Neuronal stem cell (in vitro differentiated cells): Measurements from ENCODE around the gene SBSN.
A peak's percentile ranks its signal among the peaks of the same experiment; 100 is the strongest.

Source experiments
- DNase-seq: peaks from one replicate; pipeline ENCODE4 v3.0.0-alpha.2; 2013; ENCODE audit warnings: low spot score
- H2AFZ ChIP-seq: one replicate; pipeline ENCODE4 v1.6.1; 2013; ENCODE audit warnings: mild to moderate bottlenecking, low read length, inconsistent platforms
- H2AK5ac ChIP-seq: 2 replicates; pipeline ENCODE4 v1.6.1; 2013; ENCODE audit warnings: low read depth, mild to moderate bottlenecking, inconsistent platforms, low read length, moderate library complexity, mixed read lengths
- H2BK120ac ChIP-seq: 2 replicates; pipeline ENCODE4 v1.6.1; 2013; ENCODE audit warnings: low read depth, mild to moderate bottlenecking, inconsistent platforms, low read length, moderate library complexity, mixed read lengths
- H2BK12ac ChIP-seq: one replicate; pipeline ENCODE4 v1.6.1; 2013; ENCODE audit warnings: low read length, inconsistent platforms
- H2BK15ac ChIP-seq: 2 replicates; pipeline ENCODE4 v1.6.1; 2013; ENCODE audit warnings: mild to moderate bottlenecking, low read length, inconsistent platforms, mixed read lengths
- H2BK5ac ChIP-seq: one replicate; pipeline ENCODE4 v1.6.1; 2013; ENCODE audit warnings: inconsistent platforms, mild to moderate bottlenecking, low read length, moderate library complexity
- H3K14ac ChIP-seq: one replicate; pipeline ENCODE4 v1.6.1; 2013; ENCODE audit warnings: low read length, inconsistent platforms
- H3K18ac ChIP-seq: 2 replicates; pipeline ENCODE4 v1.6.1; 2013; ENCODE audit warnings: low read length, inconsistent platforms
- H3K23ac ChIP-seq: 2 replicates; pipeline ENCODE4 v1.6.1; 2013; ENCODE audit warnings: low read depth, mild to moderate bottlenecking, mixed read lengths, low read length, inconsistent platforms; ENCODE audit not compliant: poor library complexity
- H3K27ac ChIP-seq: replicated peaks from 3 replicates; pipeline ENCODE4 v1.5.1; 2013; ENCODE audit warnings: low read length, inconsistent platforms
- H3K27me3 ChIP-seq, 3 experiments: 2 replicates each; pipeline ENCODE4 v1.6.1; 2013; ENCODE audit warnings: low read length in 3 of 3, mild to moderate bottlenecking in 2 of 3, inconsistent platforms in 1 of 3, low read depth in 1 of 3, mixed read lengths in 1 of 3, moderate library complexity in 1 of 3; ENCODE audit not compliant: control insufficient read depth in 3 of 3, insufficient read depth in 3 of 3
- H3K36me3 ChIP-seq, 2 donors: replicated peaks in 1 of 2; 2 replicates each; pipeline ENCODE4 v1.6.1; 2013; ENCODE audit warnings: low read length in 2 of 2; ENCODE audit not compliant: control insufficient read depth in 2 of 2, insufficient read depth in 2 of 2
- H3K4ac ChIP-seq: 2 replicates; pipeline ENCODE4 v1.6.1; 2013; ENCODE audit warnings: inconsistent platforms, mild to moderate bottlenecking, low read length, moderate library complexity
- H3K4me1 ChIP-seq, 2 donors: 1 replicate in 1 of 2; 2 replicates in 1 of 2; pipeline ENCODE4 v1.6.1; 2013; ENCODE audit warnings: low read length in 2 of 2, low read depth in 1 of 2; ENCODE audit not compliant: control insufficient read depth in 2 of 2, insufficient read depth in 1 of 2
- H3K4me2 ChIP-seq: one replicate; pipeline ENCODE4 v1.6.1; 2013; ENCODE audit warnings: mild to moderate bottlenecking, low read length, inconsistent platforms; ENCODE audit not compliant: insufficient read depth, poor library complexity, severe bottlenecking
- H3K4me3 ChIP-seq, 2 donors: 2 replicates each; pipeline ENCODE4 v1.5.1; 2013; ENCODE audit warnings: low read length in 2 of 2, mild to moderate bottlenecking in 2 of 2, inconsistent platforms in 1 of 2, moderate library complexity in 1 of 2
- H3K79me1 ChIP-seq: one replicate; pipeline ENCODE4 v1.6.1; 2013; ENCODE audit warnings: low read depth, mild to moderate bottlenecking, inconsistent platforms, low read length, moderate library complexity
- H3K9ac ChIP-seq: one replicate; pipeline ENCODE4 v1.6.1; 2013; ENCODE audit warnings: mild to moderate bottlenecking, low read depth, low read length, inconsistent platforms; ENCODE audit not compliant: poor library complexity
- H3K9me3 ChIP-seq, 2 donors: replicated peaks in 1 of 2; 2 replicates each; pipeline versions ENCODE3 to v1.6.1; 2013; ENCODE audit warnings: low read length in 2 of 2, mild to moderate bottlenecking in 2 of 2, inconsistent platforms in 1 of 2, low read depth in 1 of 2, mixed read lengths in 1 of 2, moderate library complexity in 1 of 2; ENCODE audit not compliant: control insufficient read depth in 2 of 2, insufficient read depth in 1 of 2
- H4K8ac ChIP-seq: one replicate; pipeline ENCODE4 v1.6.1; 2013; ENCODE audit warnings: low read depth, mild to moderate bottlenecking, inconsistent platforms, low read length, moderate library complexity
- H4K91ac ChIP-seq: one replicate; pipeline ENCODE4 v1.6.1; 2013; ENCODE audit warnings: low read length, low read depth, mild to moderate bottlenecking, inconsistent platforms; ENCODE audit not compliant: poor library complexity
- WGBS, 2 donors: extraction: QIAGEN DNeasy Blood & Tissue Kit; methylation state at CpG; one replicate each; pipeline ENCODE4 v1.1.7; 2013; ENCODE audit warnings: missing lambda C conversion rate in 2 of 2, mixed read lengths in 1 of 2; ENCODE audit not compliant: insufficient read length in 2 of 2, insufficient replicate concordance in 1 of 2; ENCODE audit errors: extremely low coverage in 2 of 2; 5-methylcytosine and 5-hydroxymethylcytosine counted together

The SBSN gene

GRCh38 chr19:35549879-35550523, 21.9 kb upstream of the SBSN start:
- Histone ChIP-seq H3K27ac (no peak overlapping the region), H2BK15ac (peak overlapping the region; percentile 1), H2BK5ac (no peak overlapping the region), H3K4me3 (no peak overlapping the region), H3K4ac (no peak overlapping the region), H3K9ac (no peak overlapping the region), H2AK5ac (no peak overlapping the region), H3K9me3 (no peaks in the 10 kb centered on the region), H4K91ac (no peak overlapping the region), H3K27me3 (peaks cover 0 to 9% (median under 1%) of the 10 kb centered on the region in 3 experiments), H3K36me3 (peaks cover 12 to 27% of the 10 kb centered on the region in 2 donors), H3K4me1 (peaks cover 5 to 6% of the 10 kb centered on the region in 2 donors), H2BK120ac (no peak overlapping the region), H2AFZ (no peak overlapping the region), H2BK12ac (no peak overlapping the region), H3K18ac (no peak overlapping the region), H3K4me2 (no peak overlapping the region), H4K8ac (no peak overlapping the region), H3K23ac (no peak overlapping the region), H3K79me1 (no peaks in the 10 kb centered on the region), H3K14ac (no peak overlapping the region)
- no peak for DNase-seq
- WGBS, 2 donors = no CpG with 5 or more reads among the region's 15 CpGs

- no peak overlapping the region for H3K23ac ChIP-seq
- no peak overlapping the region for H3K18ac ChIP-seq
- H3K4me1 ChIP-seq = peaks cover 5 to 8% of the 10 kb centered on the region in 2 donors
- no peak overlapping the region for H2AK5ac ChIP-seq
- peak overlapping the region; percentile 83 for H4K8ac ChIP-seq
- no peak overlapping the region for H3K27ac ChIP-seq
- H2BK15ac ChIP-seq = no peak overlapping the region
- DNase-seq = peak; percentile 80
- H3K36me3 ChIP-seq = peaks cover 12 to 27% of the 10 kb centered on the region in 2 donors
- no peak overlapping the region for H2BK120ac ChIP-seq
- no peak overlapping the region for H4K91ac ChIP-seq
- WGBS, 2 donors = no CpG with 5 or more reads among the region's 6 CpGs
- H3K27me3 ChIP-seq = peaks cover 0 to 2% (median 0%) of the 10 kb centered on the region in 3 experiments
- H3K4me3 ChIP-seq = no peak overlapping the region
- H3K4ac ChIP-seq = no peak overlapping the region
- H3K9me3 ChIP-seq = no peaks in the 10 kb centered on the region
- no peak overlapping the region for H2AFZ ChIP-seq
- peaks cover 4% of the 10 kb centered on the region for H3K79me1 ChIP-seq
- H3K4me2 ChIP-seq = no peak overlapping the region
- no peak overlapping the region for H3K9ac ChIP-seq
- no peak overlapping the region for H3K14ac ChIP-seq
- no peak overlapping the region for H2BK5ac ChIP-seq
- H2BK12ac ChIP-seq = no peak overlapping the region
These were observed 21.2 kb upstream of the SBSN start for GRCh38 chr19:35549174-35549788.

- Histone ChIP-seq H3K9ac (peak overlapping the region; percentile 53), H3K79me1 (peaks cover 7% of the 10 kb centered on the region), H3K4me3 (peak overlapping the region in 1 of 2 donors; percentile 71), H3K4me2 (peak overlapping the region; percentile 69), H2BK5ac (no peak overlapping the region), H3K36me3 (peaks cover 21 to 45% of the 10 kb centered on the region in 2 donors), H3K4me1 (peaks cover 5 to 8% of the 10 kb centered on the region in 2 donors), H3K27me3 (no peaks in the 10 kb centered on the region), H3K4ac (no peak overlapping the region), H4K91ac (no peak overlapping the region), H4K8ac (no peak overlapping the region), H2AK5ac (no peak overlapping the region), H2AFZ (no peak overlapping the region), H3K18ac (no peak overlapping the region), H3K23ac (no peak overlapping the region), H2BK120ac (no peak overlapping the region), H3K14ac (no peak overlapping the region), H2BK12ac (no peak overlapping the region), H3K27ac (no peak overlapping the region), H2BK15ac (no peak overlapping the region), H3K9me3 (peaks cover 0 to 2% of the 10 kb centered on the region in 2 donors)
- WGBS, 2 donors = no CpG with 5 or more reads among the region's 8 CpGs
- no peak for DNase-seq
These were observed 18.4 kb upstream of the SBSN start for GRCh38 chr19:35546532-35546931.

GRCh38 chr19:35545855-35546381, 17.8 kb upstream of the SBSN start:
- Histone ChIP-seq H3K4me2 (peak overlapping the region; percentile 69), H3K79me1 (peaks cover 7% of the 10 kb centered on the region), H2BK120ac (no peak overlapping the region), H3K14ac (peak overlapping the region; percentile 59), H3K4me3 (peak overlapping the region; percentile 71 to 97), H3K4me1 (peaks cover 5 to 8% of the 10 kb centered on the region in 2 donors), H3K27ac (no peak overlapping the region), H2BK12ac (no peak overlapping the region), H3K18ac (peak overlapping the region; percentile 88), H2AK5ac (no peak overlapping the region), H2BK5ac (peak overlapping the region; percentile 89), H4K91ac (no peak overlapping the region), H3K9ac (peak overlapping the region; percentile 95), H4K8ac (no peak overlapping the region), H3K4ac (no peak overlapping the region), H3K27me3 (no peaks in the 10 kb centered on the region), H2BK15ac (no peak overlapping the region), H2AFZ (peak overlapping the region; percentile 98), H3K36me3 (peaks cover 21 to 45% of the 10 kb centered on the region in 2 donors), H3K23ac (peak overlapping the region; percentile 82), H3K9me3 (peaks cover 0 to 2% of the 10 kb centered on the region in 2 donors)
- no CpG with 5 or more reads among the region's 27 CpGs for WGBS, 2 donors
- DNase-seq = no peak
